ENCODE measurements around the gene CAMTA1. TPM values are rescaled to one million over a fixed set of nuclear protein-coding genes. Genes with fewer than 3 reads are reported as not detected.
A peak's percentile ranks its signal among the peaks of the same experiment; 100 is the strongest.

CAMTA1 gene
- total and polyA plus RNA-seq, 3 experiments from 2014 or later, result 60.2 to 79.0 (median 61.7) TPM

DNA sequence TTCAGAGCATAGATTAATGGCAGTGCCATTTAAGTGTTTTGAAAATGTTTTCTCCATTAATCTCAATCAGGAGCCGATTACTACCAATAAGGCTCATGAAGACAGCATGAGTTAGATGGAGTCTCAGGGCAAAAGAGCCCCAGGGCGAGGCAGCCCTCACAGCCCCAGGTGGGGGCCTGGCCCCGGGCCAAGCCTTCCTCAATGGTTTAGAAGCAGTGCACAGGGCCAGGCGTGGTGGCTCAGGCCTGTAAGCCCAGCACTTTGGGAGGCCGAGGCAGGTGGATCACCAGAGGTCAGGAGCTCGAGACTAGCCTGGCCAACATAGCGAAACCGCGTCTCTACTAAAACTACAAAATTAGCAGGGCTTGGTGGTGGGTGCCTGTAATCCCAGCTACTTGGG is 637.7 kb downstream of the CAMTA1 start:
- ChIA-PET CTCF (no interaction called here), POLR2A (no interaction called here)
- Mint-ChIP-seq H3K4me1 (no peaks in the 10 kb centered on the region), H3K27ac (no peak overlapping the region), H3K36me3 (no peaks in the 10 kb centered on the region), H3K27me3 (peaks cover 5 to 10% of the 10 kb centered on the region in 2 donors), H3K4me3 (no peak overlapping the region), H3K9me3 (peaks cover 0 to 7% (median 2%) of the 10 kb centered on the region in 5 donors)
- H3K4me1 ChIP-seq (ENCODE audit: insufficient read depth, low read length), result no peaks in the 10 kb centered on the region
- H3K9me3 ChIP-seq (ENCODE audit: low read length), result no peaks in the 10 kb centered on the region
- no peak overlapping the region for H3K4me3 ChIP-seq (ENCODE audit: low read length)
- no peaks in the 10 kb centered on the region for H3K36me3 ChIP-seq (ENCODE audit: insufficient read depth, low read length)
- no peak for DNase-seq
- no peaks in the 10 kb centered on the region for H3K27me3 ChIP-seq (ENCODE audit: insufficient read depth, low read length, poor library complexity, severe bottlenecking)
- H3K27ac ChIP-seq (ENCODE audit: low read depth, low read length), result no peak overlapping the region

GRCh38 chr1:7424352-7424890 is 639.2 kb downstream of the CAMTA1 start:
- peaks cover 0 to 2% (median 0%) of the 10 kb centered on the region in 5 donors for H3K9me3 Mint-ChIP-seq
- peaks cover 5 to 10% of the 10 kb centered on the region in 2 donors for H3K27me3 Mint-ChIP-seq
- Histone ChIP-seq H3K36me3 (ENCODE audit: insufficient read depth, low read length) (no peaks in the 10 kb centered on the region), H3K9me3 (ENCODE audit: low read length) (no peaks in the 10 kb centered on the region), H3K4me1 (ENCODE audit: insufficient read depth, low read length) (no peaks in the 10 kb centered on the region), H3K4me3 (ENCODE audit: low read length) (no peak overlapping the region), H3K27ac (ENCODE audit: low read depth, low read length) (no peak overlapping the region), H3K27me3 (ENCODE audit: insufficient read depth, low read length, poor library complexity, severe bottlenecking) (no peaks in the 10 kb centered on the region)
- H3K36me3 Mint-ChIP-seq, result no peaks in the 10 kb centered on the region
- POLR2A ChIA-PET, result no interaction called here
- CTCF ChIA-PET, result no interaction called here
- DNase-seq, result no peak
- no peak overlapping the region for H3K4me3 Mint-ChIP-seq
- H3K4me1 Mint-ChIP-seq, result no peaks in the 10 kb centered on the region
- H3K27ac Mint-ChIP-seq, result no peak overlapping the region

- ChIA-PET CTCF (no interaction called here), POLR2A (no interaction called here)
- no peak overlapping the region for H3K27ac Mint-ChIP-seq
- Histone ChIP-seq H3K4me3 (ENCODE audit: low read length) (no peak overlapping the region), H3K27me3 (ENCODE audit: insufficient read depth, low read length, poor library complexity, severe bottlenecking) (no peaks in the 10 kb centered on the region), H3K27ac (ENCODE audit: low read depth, low read length) (no peak overlapping the region), H3K9me3 (ENCODE audit: low read length) (no peaks in the 10 kb centered on the region), H3K36me3 (ENCODE audit: insufficient read depth, low read length) (no peaks in the 10 kb centered on the region), H3K4me1 (ENCODE audit: insufficient read depth, low read length) (no peaks in the 10 kb centered on the region)
- peaks cover 0 to 2% (median 0%) of the 10 kb centered on the region in 5 donors for H3K9me3 Mint-ChIP-seq
- no peaks in the 10 kb centered on the region for H3K4me1 Mint-ChIP-seq
- peaks cover 5 to 7% of the 10 kb centered on the region in 2 donors for H3K27me3 Mint-ChIP-seq
- no peak overlapping the region for H3K4me3 Mint-ChIP-seq
- H3K36me3 Mint-ChIP-seq, result no peaks in the 10 kb centered on the region
- peak in 1 of 5 donors; percentile 14 for DNase-seq
These were observed 640.0 kb downstream of the CAMTA1 start for GRCh38 chr1:7425229-7425628.

DNA sequence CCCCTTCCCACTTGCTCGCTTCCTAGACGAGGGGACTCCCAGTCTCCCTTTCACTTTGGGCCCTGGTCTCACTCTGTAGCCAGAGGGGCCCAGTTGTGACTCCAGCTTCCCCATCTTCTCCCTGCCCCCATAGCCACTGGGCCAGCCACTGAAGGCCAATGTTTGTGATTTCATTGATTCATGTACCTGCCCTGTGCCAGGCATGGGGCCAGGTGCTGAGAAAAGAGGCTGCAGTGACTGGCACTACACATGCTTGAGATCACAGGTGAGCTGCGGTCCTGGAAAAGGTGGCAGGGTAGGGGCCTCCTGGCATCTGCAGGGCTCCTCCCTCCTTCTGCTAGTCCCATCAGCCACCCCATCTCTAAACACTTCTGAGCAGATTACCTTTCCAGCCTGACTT is 640.5 kb downstream of the CAMTA1 start:
- H3K27me3 ChIP-seq (ENCODE audit: insufficient read depth, low read length, poor library complexity, severe bottlenecking), result no peaks in the 10 kb centered on the region
- Mint-ChIP-seq H3K36me3 (no peaks in the 10 kb centered on the region), H3K27me3 (peaks cover 3% of the 10 kb centered on the region in 2 donors), H3K4me1 (no peaks in the 10 kb centered on the region), H3K4me3 (no peak overlapping the region), H3K27ac (no peak overlapping the region), H3K9me3 (peaks cover 0 to 2% (median 0%) of the 10 kb centered on the region in 5 donors)
- no peak overlapping the region for H3K27ac ChIP-seq (ENCODE audit: low read depth, low read length)
- H3K4me3 ChIP-seq (ENCODE audit: low read length), result no peak overlapping the region
- ChIA-PET CTCF (no interaction called here), POLR2A (no interaction called here)
- peak in 1 of 5 donors; percentile 16 for DNase-seq
- no peaks in the 10 kb centered on the region for H3K9me3 ChIP-seq (ENCODE audit: low read length)
- H3K4me1 ChIP-seq (ENCODE audit: insufficient read depth, low read length), result no peaks in the 10 kb centered on the region
- H3K36me3 ChIP-seq (ENCODE audit: insufficient read depth, low read length), result no peaks in the 10 kb centered on the region

- Mint-ChIP-seq H3K36me3 (no peaks in the 10 kb centered on the region), H3K4me3 (no peak overlapping the region), H3K27ac (no peak overlapping the region), H3K9me3 (peaks cover 0 to 2% (median 0%) of the 10 kb centered on the region in 5 donors), H3K27me3 (peaks cover 4 to 7% of the 10 kb centered on the region in 2 donors), H3K4me1 (no peaks in the 10 kb centered on the region)
- Histone ChIP-seq H3K4me3 (ENCODE audit: low read length) (no peak overlapping the region), H3K36me3 (ENCODE audit: insufficient read depth, low read length) (no peaks in the 10 kb centered on the region), H3K4me1 (ENCODE audit: insufficient read depth, low read length) (no peaks in the 10 kb centered on the region), H3K27me3 (ENCODE audit: insufficient read depth, low read length, poor library complexity, severe bottlenecking) (no peaks in the 10 kb centered on the region), H3K27ac (ENCODE audit: low read depth, low read length) (no peak overlapping the region), H3K9me3 (ENCODE audit: low read length) (no peaks in the 10 kb centered on the region)
- no peak for DNase-seq
- CTCF ChIA-PET, result no interaction called here
- POLR2A ChIA-PET, result no interaction called here
These were observed 641.7 kb downstream of the CAMTA1 start for GRCh38 chr1:7426780-7427604.

GRCh38 chr1:7427605-7428300 is 642.5 kb downstream of the CAMTA1 start:
- CTCF ChIA-PET, result no interaction called here

DNA sequence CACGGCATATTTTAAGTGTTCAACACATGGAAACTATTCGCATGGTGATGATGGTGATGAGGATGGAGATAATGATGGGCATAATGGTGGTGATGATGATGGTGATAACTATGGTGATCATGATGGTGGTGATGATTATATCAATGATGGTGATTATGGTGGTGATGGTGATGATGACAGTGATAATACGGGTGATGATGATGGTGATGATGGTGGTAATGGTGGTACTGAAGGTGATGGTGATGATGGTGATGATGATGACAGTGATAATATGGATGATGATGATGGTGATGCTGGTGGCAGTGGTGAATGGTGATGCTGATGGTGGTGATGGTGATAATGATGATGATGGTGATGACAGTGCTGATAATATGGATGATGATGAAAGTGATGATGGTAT is 644.0 kb downstream of the CAMTA1 start:
- no peak overlapping the region for H3K4me3 ChIP-seq (ENCODE audit: low read length)
- Mint-ChIP-seq H3K36me3 (no peaks in the 10 kb centered on the region), H3K4me3 (no peak overlapping the region), H3K9me3 (peaks cover 0 to 2% (median 0%) of the 10 kb centered on the region in 5 donors), H3K27me3 (peaks cover 5 to 7% of the 10 kb centered on the region in 2 donors), H3K27ac (no peak overlapping the region), H3K4me1 (no peaks in the 10 kb centered on the region)
- H3K4me1 ChIP-seq (ENCODE audit: insufficient read depth, low read length), result no peaks in the 10 kb centered on the region
- ChIA-PET POLR2A (no interaction called here), CTCF (no interaction called here)
- no peak overlapping the region for H3K27ac ChIP-seq (ENCODE audit: low read depth, low read length)
- no peaks in the 10 kb centered on the region for H3K9me3 ChIP-seq (ENCODE audit: low read length)
- no peak for DNase-seq
- H3K36me3 ChIP-seq (ENCODE audit: insufficient read depth, low read length), result no peaks in the 10 kb centered on the region
- H3K27me3 ChIP-seq (ENCODE audit: insufficient read depth, low read length, poor library complexity, severe bottlenecking), result no peaks in the 10 kb centered on the region

More at GRCh38 chr1:7427605-7428300, 642.5 kb downstream of the CAMTA1 start:
- POLR2A ChIA-PET, result no interaction called here
- Histone ChIP-seq H3K4me1 (ENCODE audit: insufficient read depth, low read length) (no peaks in the 10 kb centered on the region), H3K4me3 (ENCODE audit: low read length) (no peak overlapping the region), H3K36me3 (ENCODE audit: insufficient read depth, low read length) (no peaks in the 10 kb centered on the region), H3K27me3 (ENCODE audit: insufficient read depth, low read length, poor library complexity, severe bottlenecking) (no peaks in the 10 kb centered on the region), H3K9me3 (ENCODE audit: low read length) (no peaks in the 10 kb centered on the region), H3K27ac (ENCODE audit: low read depth, low read length) (no peak overlapping the region)
- no peaks in the 10 kb centered on the region for H3K4me1 Mint-ChIP-seq
- DNase-seq, result peak in 1 of 5 donors; percentile 28
- H3K36me3 Mint-ChIP-seq, result no peaks in the 10 kb centered on the region
- peaks cover 7% of the 10 kb centered on the region in 2 donors for H3K27me3 Mint-ChIP-seq
- H3K4me3 Mint-ChIP-seq, result no peak overlapping the region
- H3K27ac Mint-ChIP-seq, result no peak overlapping the region
- peaks cover 0 to 2% (median 0%) of the 10 kb centered on the region in 5 donors for H3K9me3 Mint-ChIP-seq

- CTCF ChIA-PET, result no interaction called here
- Histone ChIP-seq H3K4me3 (ENCODE audit: low read length) (no peak overlapping the region), H3K4me1 (ENCODE audit: insufficient read depth, low read length) (no peaks in the 10 kb centered on the region), H3K9me3 (ENCODE audit: low read length) (no peaks in the 10 kb centered on the region), H3K27me3 (ENCODE audit: insufficient read depth, low read length, poor library complexity, severe bottlenecking) (no peaks in the 10 kb centered on the region), H3K27ac (ENCODE audit: low read depth, low read length) (no peak overlapping the region), H3K36me3 (ENCODE audit: insufficient read depth, low read length) (no peaks in the 10 kb centered on the region)
- H3K27ac Mint-ChIP-seq, result no peak overlapping the region
- H3K4me1 Mint-ChIP-seq, result no peaks in the 10 kb centered on the region
- H3K4me3 Mint-ChIP-seq, result no peak overlapping the region
- peak in 1 of 5 donors; percentile 3 for DNase-seq
- peaks cover 0 to 4% (median 0%) of the 10 kb centered on the region in 5 donors for H3K9me3 Mint-ChIP-seq
- POLR2A ChIA-PET, result no interaction called here
- no peaks in the 10 kb centered on the region for H3K36me3 Mint-ChIP-seq
- peaks cover 5 to 8% of the 10 kb centered on the region in 2 donors for H3K27me3 Mint-ChIP-seq
These were observed 644.9 kb downstream of the CAMTA1 start for GRCh38 chr1:7430047-7430608.

Data from CD8-positive, alpha-beta memory T cell (primary cell).